G401.6 (cell line): ENCODE results near the gene MLLT10.

Experiments
- FAIRE-seq: peaks from 2 replicates; lab custom pipeline; 2012; peaks lifted over from hg19 to GRCh38; lab: Jason Lieb, UNC

The MLLT10 gene

GRCh38 chr10:21533467-21534279 is at the start of gene MLLT10:
MLLT10 (plus strand) TSS chr10:21534232; CDS start chr10:21534645, 413 bp downstream.
- FAIRE-seq, result peak; percentile 27

- no peak for FAIRE-seq
Observed at GRCh38 chr10:21487416-21488180, 46.4 kb upstream of the MLLT10 start.

GRCh38 chr10:21488246-21488956 is 45.6 kb upstream of the MLLT10 start:
- peak; percentile 76 for FAIRE-seq

GRCh38 chr10:21488957-21489446 is 45.0 kb upstream of the MLLT10 start:
- FAIRE-seq, result no peak

GRCh38 chr10:21490028-21490710 is 43.9 kb upstream of the MLLT10 start:
- peak; percentile 73 for FAIRE-seq

- FAIRE-seq, result no peak
Observed at GRCh38 chr10:21490711-21491105, 43.3 kb upstream of the MLLT10 start.

- no peak for FAIRE-seq
Observed at GRCh38 chr10:21492421-21492820, 41.6 kb upstream of the MLLT10 start.

- FAIRE-seq, result no peak
Observed at GRCh38 chr10:21493784-21494183, 40.2 kb upstream of the MLLT10 start.

- FAIRE-seq, result peak; percentile 55
Observed at GRCh38 chr10:21494191-21495001, 39.6 kb upstream of the MLLT10 start.

- no peak for FAIRE-seq
Observed at GRCh38 chr10:21495002-21495751, 38.9 kb upstream of the MLLT10 start.

- FAIRE-seq, result peak; percentile 31
Observed at GRCh38 chr10:21495752-21496342, 38.2 kb upstream of the MLLT10 start.

GRCh38 chr10:21496343-21497176 is 37.5 kb upstream of the MLLT10 start:
- no peak for FAIRE-seq

GRCh38 chr10:21497177-21497807 is 36.7 kb upstream of the MLLT10 start:
- peak; percentile 81 for FAIRE-seq

- no peak for FAIRE-seq
Observed at GRCh38 chr10:21498377-21498776, 35.7 kb upstream of the MLLT10 start.

- no peak for FAIRE-seq
Observed at GRCh38 chr10:21498986-21499385, 35.0 kb upstream of the MLLT10 start.

GRCh38 chr10:21499701-21500577 is 34.1 kb upstream of the MLLT10 start:
- FAIRE-seq, result no peak

GRCh38 chr10:21500578-21500910 is 33.5 kb upstream of the MLLT10 start:
- no peak for FAIRE-seq

- no peak for FAIRE-seq
Observed at GRCh38 chr10:21501091-21501490, 32.9 kb upstream of the MLLT10 start.
